Glutamatergic neuron (in vitro differentiated cells): ENCODE measurements around the gene OTUB2. TPM values are rescaled to one million over a fixed set of nuclear protein-coding genes. Genes with fewer than 3 reads are reported as not detected.

Experiments used
- DNase-seq: peaks from one replicate; pipeline ENCODE4 v3.0.0; 2022
- H3K27ac Mint-ChIP-seq: one replicate; pipeline ENCODE4 v1.8.0; 2020; ENCODE audit warnings: mild to moderate bottlenecking, mixed read lengths, inconsistent platforms; ENCODE audit not compliant: unreplicated experiment
- H3K27me3 Mint-ChIP-seq: one replicate; pipeline ENCODE4 v1.8.0; 2020; ENCODE audit warnings: mild to moderate bottlenecking, moderate library complexity, mixed read lengths, inconsistent platforms; ENCODE audit not compliant: unreplicated experiment
- H3K36me3 Mint-ChIP-seq: one replicate; pipeline ENCODE4 v1.8.0; 2020; ENCODE audit warnings: mild to moderate bottlenecking, mixed read lengths, inconsistent platforms; ENCODE audit not compliant: unreplicated experiment
- H3K4me1 Mint-ChIP-seq: one replicate; pipeline ENCODE4 v1.8.0; 2020; ENCODE audit warnings: mild to moderate bottlenecking, low read depth, mixed read lengths, inconsistent platforms; ENCODE audit not compliant: unreplicated experiment
- H3K4me3 Mint-ChIP-seq: one replicate; pipeline ENCODE4 v1.8.0; 2020; ENCODE audit warnings: mild to moderate bottlenecking, mixed read lengths, inconsistent platforms; ENCODE audit not compliant: unreplicated experiment
- H3K9me3 Mint-ChIP-seq: one replicate; pipeline ENCODE4 v1.8.0; 2020; ENCODE audit warnings: mild to moderate bottlenecking, moderate library complexity, mixed read lengths, inconsistent platforms; ENCODE audit not compliant: unreplicated experiment
- total RNA-seq: library from RNA; stranded (reverse); fragmentation: NEBNext Ultra II Directional; extraction: Animal tissue kit (Norgen Biotek cat#: 25700); gene quantifications from one replicate; pipeline ENCODE4 v1.2.1, GENCODE V29; 2021; ENCODE audit not compliant: unreplicated experiment
- TF ChIP-seq, protein P1 (sequence below): fragments of 200-600 bp; sonication (generic); IDR thresholded peaks from one replicate; pipeline ENCODE4 v1.5.0; 2021; ENCODE audit not compliant: partially characterized antibody, unreplicated experiment

OTUB2 gene
- total RNA-seq, 1 donor from 2014 or later, result 5.5 TPM

DNA sequence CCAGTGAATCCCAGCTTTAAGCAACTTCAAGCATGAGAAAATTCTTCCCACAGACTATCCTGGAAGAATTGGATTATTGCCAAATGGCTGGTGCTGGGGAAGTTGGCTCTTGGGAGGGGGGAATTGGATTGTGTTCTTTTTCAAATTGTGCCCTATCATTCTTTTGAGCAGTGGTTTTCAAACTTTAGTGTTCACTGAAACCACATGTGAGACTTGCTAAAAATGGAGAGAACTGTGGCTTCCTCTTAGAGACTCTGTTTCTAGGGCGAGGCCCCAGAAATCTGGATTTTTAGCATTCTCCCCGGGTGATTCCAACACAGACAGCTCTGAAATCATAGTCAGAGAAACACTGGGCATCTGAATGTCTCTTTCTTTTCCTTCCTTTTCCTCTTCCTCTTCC is 14.3 kb upstream of the OTUB2 start:
- H3K4me3 Mint-ChIP-seq, result no peak overlapping the region
- TF ChIP-seq, protein P1, sequence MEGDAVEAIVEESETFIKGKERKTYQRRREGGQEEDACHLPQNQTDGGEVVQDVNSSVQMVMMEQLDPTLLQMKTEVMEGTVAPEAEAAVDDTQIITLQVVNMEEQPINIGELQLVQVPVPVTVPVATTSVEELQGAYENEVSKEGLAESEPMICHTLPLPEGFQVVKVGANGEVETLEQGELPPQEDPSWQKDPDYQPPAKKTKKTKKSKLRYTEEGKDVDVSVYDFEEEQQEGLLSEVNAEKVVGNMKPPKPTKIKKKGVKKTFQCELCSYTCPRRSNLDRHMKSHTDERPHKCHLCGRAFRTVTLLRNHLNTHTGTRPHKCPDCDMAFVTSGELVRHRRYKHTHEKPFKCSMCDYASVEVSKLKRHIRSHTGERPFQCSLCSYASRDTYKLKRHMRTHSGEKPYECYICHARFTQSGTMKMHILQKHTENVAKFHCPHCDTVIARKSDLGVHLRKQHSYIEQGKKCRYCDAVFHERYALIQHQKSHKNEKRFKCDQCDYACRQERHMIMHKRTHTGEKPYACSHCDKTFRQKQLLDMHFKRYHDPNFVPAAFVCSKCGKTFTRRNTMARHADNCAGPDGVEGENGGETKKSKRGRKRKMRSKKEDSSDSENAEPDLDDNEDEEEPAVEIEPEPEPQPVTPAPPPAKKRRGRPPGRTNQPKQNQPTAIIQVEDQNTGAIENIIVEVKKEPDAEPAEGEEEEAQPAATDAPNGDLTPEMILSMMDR, result no peak
- H3K27ac Mint-ChIP-seq, result no peak overlapping the region
- peaks cover 3% of the 10 kb centered on the region for H3K4me1 Mint-ChIP-seq
- no peaks in the 10 kb centered on the region for H3K36me3 Mint-ChIP-seq
- no peaks in the 10 kb centered on the region for H3K9me3 Mint-ChIP-seq
- H3K27me3 Mint-ChIP-seq, result peaks cover 9% of the 10 kb centered on the region
- no peak for DNase-seq

DNA sequence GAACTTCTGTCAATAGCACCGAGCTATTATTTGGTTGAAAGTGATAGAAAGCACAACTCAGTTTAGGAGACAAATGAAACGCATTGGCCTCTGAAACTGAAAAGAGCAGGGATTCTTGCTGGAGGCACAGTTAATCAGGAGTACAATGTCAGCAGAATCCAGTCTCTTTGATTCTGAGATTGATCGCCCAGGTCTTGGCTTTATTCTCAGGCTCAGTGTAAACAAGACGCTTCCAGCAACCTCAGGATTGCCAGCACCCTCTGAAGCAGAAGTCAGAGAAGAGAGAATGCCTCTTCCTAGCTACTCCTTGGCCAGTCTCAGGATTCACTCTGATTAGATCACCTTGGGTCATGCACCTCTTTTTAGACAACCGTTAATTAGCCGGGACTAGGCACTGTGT is 11.8 kb upstream of the OTUB2 start:
- no peak for DNase-seq
- Mint-ChIP-seq H3K36me3 (no peaks in the 10 kb centered on the region), H3K9me3 (peaks cover 2% of the 10 kb centered on the region), H3K4me1 (peaks cover 3% of the 10 kb centered on the region), H3K4me3 (no peak overlapping the region), H3K27me3 (peaks cover 6% of the 10 kb centered on the region), H3K27ac (no peak overlapping the region)
- TF ChIP-seq, protein P1, result no peak

DNA sequence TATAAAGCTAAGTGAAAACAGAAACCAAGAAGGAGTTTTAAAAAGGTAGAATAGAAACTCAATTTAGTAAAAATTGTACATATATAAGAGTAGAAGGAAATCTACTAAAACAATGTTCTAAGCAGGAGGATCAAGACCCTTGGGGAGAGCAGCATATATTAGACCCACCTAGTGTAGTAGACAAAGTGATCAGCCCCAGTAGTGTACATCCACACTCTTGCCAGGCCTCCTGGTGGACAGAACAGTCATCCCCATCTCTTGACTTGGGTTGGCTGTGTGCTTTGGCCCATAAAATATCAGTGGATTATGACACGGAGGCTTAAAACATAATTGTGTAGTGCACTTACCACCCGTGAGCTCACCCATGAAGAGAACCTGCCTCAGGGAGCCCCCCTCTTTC is 10.9 kb upstream of the OTUB2 start:
- no peak for DNase-seq
- peaks cover 2% of the 10 kb centered on the region for H3K9me3 Mint-ChIP-seq
- no peaks in the 10 kb centered on the region for H3K36me3 Mint-ChIP-seq
- H3K27me3 Mint-ChIP-seq, result peaks cover 6% of the 10 kb centered on the region
- TF ChIP-seq, protein P1, result no peak
- no peak overlapping the region for H3K27ac Mint-ChIP-seq
- no peak overlapping the region for H3K4me3 Mint-ChIP-seq
- H3K4me1 Mint-ChIP-seq, result peaks cover 6% of the 10 kb centered on the region

DNA sequence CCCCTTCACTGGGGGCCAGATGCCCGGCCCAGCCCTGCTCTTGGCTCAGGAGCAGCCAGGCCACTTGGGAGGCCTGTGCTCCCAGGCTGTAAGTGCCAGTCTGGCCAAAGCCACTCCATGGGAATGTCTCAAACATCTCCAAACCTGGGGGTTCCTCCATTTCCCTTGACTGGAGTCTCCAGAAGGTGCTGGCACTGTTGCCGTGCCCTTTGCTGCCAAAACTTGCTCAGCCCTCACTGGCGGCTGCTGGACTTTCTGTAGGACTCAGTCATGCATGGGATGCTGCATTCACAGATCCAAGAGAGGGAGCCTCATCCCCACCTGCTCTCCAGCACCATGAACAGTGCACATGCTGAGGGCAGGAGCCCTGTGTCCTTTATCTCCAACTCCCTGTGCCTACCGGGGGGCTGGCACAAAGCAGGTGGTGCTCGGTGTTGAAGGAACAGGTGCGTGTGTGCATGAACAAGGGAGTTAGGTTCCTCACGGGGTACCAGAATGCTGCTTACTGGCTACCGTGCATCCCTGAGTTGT is 9.6 kb upstream of the OTUB2 start:
- no peaks in the 10 kb centered on the region for H3K36me3 Mint-ChIP-seq
- peaks cover 4% of the 10 kb centered on the region for H3K4me1 Mint-ChIP-seq
- H3K27ac Mint-ChIP-seq, result no peak overlapping the region
- TF ChIP-seq, protein P1, result no peak
- peak overlapping the region; percentile 40 for H3K4me3 Mint-ChIP-seq
- H3K9me3 Mint-ChIP-seq, result peaks cover 2% of the 10 kb centered on the region
- no peak for DNase-seq
- H3K27me3 Mint-ChIP-seq, result peaks cover 5% of the 10 kb centered on the region

DNA sequence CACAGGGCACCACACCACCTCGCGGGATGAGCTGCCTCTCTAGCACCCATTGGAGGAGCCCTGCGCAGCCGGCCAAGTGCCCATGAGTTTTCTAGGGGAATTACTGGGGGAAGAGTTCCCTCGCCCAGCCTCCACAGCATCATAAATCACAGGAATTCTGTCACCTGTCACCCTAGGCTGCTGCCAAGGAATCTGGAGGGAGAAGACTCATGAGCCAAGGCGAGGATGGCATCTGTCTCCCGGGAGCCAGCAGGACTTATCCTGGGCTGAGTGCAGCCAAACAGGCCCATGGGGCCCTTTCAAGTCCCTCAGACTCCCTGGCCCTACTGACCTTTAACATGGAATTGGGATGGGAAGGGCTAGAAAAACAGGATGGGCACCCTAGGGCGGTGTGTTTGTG is 7.8 kb upstream of the OTUB2 start:
- H3K27me3 Mint-ChIP-seq, result peaks cover 4% of the 10 kb centered on the region
- no peak for DNase-seq
- H3K4me1 Mint-ChIP-seq, result peaks cover 3% of the 10 kb centered on the region
- H3K27ac Mint-ChIP-seq, result no peak overlapping the region
- H3K4me3 Mint-ChIP-seq, result no peak overlapping the region
- peaks cover 2% of the 10 kb centered on the region for H3K9me3 Mint-ChIP-seq
- H3K36me3 Mint-ChIP-seq, result no peaks in the 10 kb centered on the region
- TF ChIP-seq, protein P1, result no peak
